Activated T-cell treated with anti-CD3 and anti-CD28 coated beads, Interleukin-2, amount 50 U/mL, for 1 hour (primary cell): Measurements from ENCODE around the gene CEP57.
"Not testable (repeated sequence)": the region's sequence is repeated elsewhere in the genome, so short reads cannot be mapped to it uniquely, and the experiment has no call there.

Source experiments
- DNase-seq: peaks from one replicate; pipeline ENCODE4 v3.0.0-alpha.2; 2020

Gene CEP57

GRCh38 chr11:95800438-95800837 is 10.1 kb downstream of the CEP57 start:
- no peak for DNase-seq

- no peak for DNase-seq
Measured at GRCh38 chr11:95802806-95803205, 12.5 kb downstream of the CEP57 start.

- no peak for DNase-seq
Measured at GRCh38 chr11:95803973-95804372, 13.7 kb downstream of the CEP57 start.

GRCh38 chr11:95805869-95806268 is 15.6 kb downstream of the CEP57 start:
- DNase-seq, result no peak

GRCh38 chr11:95806464-95806863 is 16.2 kb downstream of the CEP57 start:
- DNase-seq, result not testable (repeated sequence)

- DNase-seq, result not testable (repeated sequence)
Measured at GRCh38 chr11:95811052-95811451, 20.8 kb downstream of the CEP57 start.

GRCh38 chr11:95816037-95816436 is 25.7 kb downstream of the CEP57 start:
- DNase-seq, result no peak

GRCh38 chr11:95821640-95822039 is 31.3 kb downstream of the CEP57 start:
- no peak for DNase-seq

GRCh38 chr11:95827696-95828095 is 37.4 kb downstream of the CEP57 start:
- no peak for DNase-seq

GRCh38 chr11:95829580-95830259 is 39.4 kb downstream of the CEP57 start:
- DNase-seq, result no peak

GRCh38 chr11:95831198-95831883 is 41.0 kb downstream of the CEP57 start:
- no peak for DNase-seq

- no peak for DNase-seq
Measured at GRCh38 chr11:95832763-95833162, 42.5 kb downstream of the CEP57 start.

- no peak for DNase-seq
Measured at GRCh38 chr11:95833378-95833777, 43.1 kb downstream of the CEP57 start.

- DNase-seq, result no peak
Measured at GRCh38 chr11:95835351-95835750, 45.1 kb downstream of the CEP57 start.

GRCh38 chr11:95835768-95836488 is 45.6 kb downstream of the CEP57 start:
- peak; percentile 42 for DNase-seq

GRCh38 chr11:95845167-95845566 is 54.9 kb downstream of the CEP57 start:
- DNase-seq, result no peak

- no peak for DNase-seq
Measured at GRCh38 chr11:95849087-95849825, 59.0 kb downstream of the CEP57 start.

GRCh38 chr11:95850137-95850536 is 59.8 kb downstream of the CEP57 start:
- no peak for DNase-seq

GRCh38 chr11:95853138-95853537 is 62.8 kb downstream of the CEP57 start:
- DNase-seq, result no peak

GRCh38 chr11:95853862-95854261 is 63.6 kb downstream of the CEP57 start:
- no peak for DNase-seq

GRCh38 chr11:95854362-95854761 is 64.1 kb downstream of the CEP57 start:
- DNase-seq, result not testable (repeated sequence)

- not testable (repeated sequence) for DNase-seq
Measured at GRCh38 chr11:95860024-95860423, 69.7 kb downstream of the CEP57 start.

- DNase-seq, result no peak
Measured at GRCh38 chr11:95863486-95864140, 73.3 kb downstream of the CEP57 start.
